ENCODE measurements around the gene CTXN1. TPM values are rescaled to one million over a fixed set of nuclear protein-coding genes. Genes with fewer than 3 reads are reported as not detected.

CTXN1 gene
- total RNA-seq, 4 donors from 2014 or later, result 18.3 to 33.3 (median 26.4) TPM

GRCh38 chr19:7902796-7903243 lies 23.1 kb downstream of the CTXN1 start:
- 20% methylated on average over 1 of the region's 20 CpGs; no CpG with 5 or more reads in 1 of the 2 donors for WGBS, 2 donors (ENCODE audit: low coverage in 1 of 2)
- Histone ChIP-seq H3K27me3 (peaks cover 12% of the 10 kb centered on the region), H3K4me3 (peak overlapping the region; percentile 30 to 95), H3K4me1 (peaks cover 4 to 46% (median 32%) of the 10 kb centered on the region in 3 donors), H3K36me3 (peaks cover 0 to 27% of the 10 kb centered on the region in 2 donors), H3K9me3 (no peaks in the 10 kb centered on the region), H3K27ac (peak overlapping the region; percentile 26 to 91 (median 86))
- TF ChIP-seq POLR2AphosphoS5 (IDR thresholded peaks at IDR 0.05), result no peak
- TF ChIP-seq CTCF (IDR thresholded peaks at IDR 0.05), result no peak
- no peak for TF ChIP-seq POLR2A (IDR thresholded peaks at IDR 0.05)
- TF ChIP-seq EP300 (IDR thresholded peaks at IDR 0.05), result no peak
- ATAC-seq, result no peak

GRCh38 chr19:7901337-7901736 lies 24.6 kb downstream of the CTXN1 start:
- Histone ChIP-seq H3K27me3 (peaks cover 12% of the 10 kb centered on the region), H3K36me3 (peaks cover 0 to 12% of the 10 kb centered on the region in 2 donors), H3K9me3 (no peaks in the 10 kb centered on the region), H3K27ac (no peak overlapping the region), H3K4me1 (peaks cover 4 to 31% (median 24%) of the 10 kb centered on the region in 3 donors), H3K4me3 (no peak overlapping the region)
- no peak for TF ChIP-seq POLR2AphosphoS5 (IDR thresholded peaks at IDR 0.05)
- no peak for TF ChIP-seq EP300 (IDR thresholded peaks at IDR 0.05)
- no peak for TF ChIP-seq POLR2A (IDR thresholded peaks at IDR 0.05)
- no peak for TF ChIP-seq CTCF (IDR thresholded peaks at IDR 0.05)
- 78 to 98% methylated on average over 2 to 5 of the region's 7 CpGs for WGBS, 2 donors (ENCODE audit: low coverage in 1 of 2)
- ATAC-seq, result no peak

- no peak overlapping the region for H3K4me3 ChIP-seq
- peaks cover 4 to 27% (median 21%) of the 10 kb centered on the region in 3 donors for H3K4me1 ChIP-seq
- H3K9me3 ChIP-seq, result no peaks in the 10 kb centered on the region
- 60% methylated on average over 1 of the region's 3 CpGs; no CpG with 5 or more reads in 1 of the 2 donors for WGBS, 2 donors (ENCODE audit: low coverage in 1 of 2)
- peaks cover 12% of the 10 kb centered on the region for H3K27me3 ChIP-seq
- ATAC-seq, result no peak
- no peak overlapping the region for H3K27ac ChIP-seq
- TF ChIP-seq POLR2A (IDR thresholded peaks at IDR 0.05) (no peak), EP300 (IDR thresholded peaks at IDR 0.05) (no peak), POLR2AphosphoS5 (IDR thresholded peaks at IDR 0.05) (no peak), CTCF (IDR thresholded peaks at IDR 0.05) (no peak)
- peaks cover 0 to 8% of the 10 kb centered on the region in 2 donors for H3K36me3 ChIP-seq
These were observed 25.0 kb downstream of the CTXN1 start for GRCh38 chr19:7900931-7901330.

- Histone ChIP-seq H3K9me3 (no peaks in the 10 kb centered on the region), H3K4me3 (no peak overlapping the region), H3K27me3 (peaks cover 16% of the 10 kb centered on the region), H3K27ac (no peak overlapping the region), H3K4me1 (peaks cover 4 to 22% (median 16%) of the 10 kb centered on the region in 3 donors), H3K36me3 (peaks cover 0 to 3% of the 10 kb centered on the region in 2 donors)
- no peak for ATAC-seq
- 80% methylated on average over 1 of the region's 21 CpGs; no CpG with 5 or more reads in 1 of the 2 donors for WGBS, 2 donors (ENCODE audit: low coverage in 1 of 2)
- TF ChIP-seq POLR2A (IDR thresholded peaks at IDR 0.05) (no peak), EP300 (IDR thresholded peaks at IDR 0.05) (no peak), CTCF (IDR thresholded peaks at IDR 0.05) (no peak), POLR2AphosphoS5 (IDR thresholded peaks at IDR 0.05) (no peak)
These were observed 25.5 kb downstream of the CTXN1 start for GRCh38 chr19:7900401-7900870.

GRCh38 chr19:7899751-7900378 lies 26.1 kb downstream of the CTXN1 start:
- no CpG with 5 or more reads among the region's 34 CpGs for WGBS, 2 donors (ENCODE audit: low coverage in 1 of 2)
- TF ChIP-seq POLR2AphosphoS5 (IDR thresholded peaks at IDR 0.05) (no peak), EP300 (IDR thresholded peaks at IDR 0.05) (no peak), POLR2A (IDR thresholded peaks at IDR 0.05) (no peak), CTCF (IDR thresholded peaks at IDR 0.05) (no peak)
- Histone ChIP-seq H3K36me3 (no peaks in the 10 kb centered on the region), H3K9me3 (no peaks in the 10 kb centered on the region), H3K27ac (no peak overlapping the region), H3K4me3 (no peak overlapping the region), H3K4me1 (peaks cover 4 to 17% (median 10%) of the 10 kb centered on the region in 3 donors), H3K27me3 (peaks cover 21% of the 10 kb centered on the region)
- no peak for ATAC-seq

All from gastroesophageal sphincter (tissue), 4 donors.